ENCODE results near the gene ABR. TPM values are rescaled to one million over a fixed set of nuclear protein-coding genes. Genes with fewer than 3 reads are reported as not detected.

The ABR gene
- total and polyA plus RNA-seq, 2 donors from 2014 or later: 18.7 to 116 TPM

GRCh38 chr17:1165836-1166235 is 13.9 kb downstream of the ABR start:
- H3K36me3 ChIP-seq (ENCODE audit: control insufficient read depth in 2 of 3, insufficient read depth in 3 of 3, low read length in 3 of 3): no peaks in the 10 kb centered on the region
- FAIRE-seq (no peak), DNase-seq (no peak)
- no peaks in the 10 kb centered on the region for H3K27me3 ChIP-seq (ENCODE audit: control insufficient read depth, insufficient read depth, low read length)
- no peak overlapping the region for H3K9ac ChIP-seq (ENCODE audit: low read length in 3 of 3)
- H3K4me3 ChIP-seq (ENCODE audit: low read length in 3 of 3): no peak overlapping the region
- TF ChIP-seq CTCF (IDR thresholded peaks at IDR 0.05; ENCODE audit: borderline replicate concordance, extremely low read depth, insufficient read depth): no peak
- H3K4me1 ChIP-seq (ENCODE audit: control insufficient read depth in 2 of 3, insufficient read depth in 2 of 3, low read depth in 1 of 3, low read length in 3 of 3): peaks cover 0 to 8% (median 5%) of the 10 kb centered on the region in 3 donors
- H3K9me3 ChIP-seq (ENCODE audit: control insufficient read depth in 2 of 3, insufficient read depth in 1 of 3, low read length in 3 of 3): no peaks in the 10 kb centered on the region
- H3K27ac ChIP-seq (ENCODE audit: low read depth in 2 of 2, low read length in 2 of 2): no peak overlapping the region
- intact Hi-C loops (cut with DNase I): no loop called here

DNA sequence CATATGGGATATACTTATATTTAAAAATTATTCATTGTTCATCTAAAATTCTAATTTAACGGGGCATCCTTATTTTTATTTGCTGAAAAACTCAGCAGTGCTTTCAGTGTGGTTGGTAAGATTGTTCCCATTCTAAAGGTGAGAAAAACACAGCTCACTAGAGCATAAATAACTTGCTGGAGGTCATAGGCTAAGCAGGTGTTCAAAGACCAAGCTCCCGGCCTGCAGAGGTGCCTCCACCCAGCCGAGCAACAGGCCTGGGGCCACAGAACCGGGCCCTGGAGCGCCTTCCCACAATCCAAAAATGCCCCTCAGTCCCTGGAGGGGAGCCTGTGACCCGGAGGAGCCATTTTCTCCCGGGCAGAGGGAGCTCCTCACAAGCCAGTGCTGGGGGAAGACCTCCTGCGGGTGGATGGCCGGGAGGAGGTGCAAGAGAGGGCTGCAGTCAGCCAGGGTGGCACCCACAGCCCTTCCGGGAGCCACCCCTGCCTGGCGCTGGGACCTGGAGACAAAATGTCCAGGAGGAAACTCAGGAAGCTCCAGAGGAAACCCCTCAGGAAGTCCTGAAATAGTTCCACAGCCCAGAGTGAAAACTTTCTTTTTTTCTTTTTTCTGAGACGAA is 14.7 kb downstream of the ABR start:
- FAIRE-seq (no peak), DNase-seq (no peak)
- TF ChIP-seq CTCF (IDR thresholded peaks at IDR 0.05; ENCODE audit: borderline replicate concordance, extremely low read depth, insufficient read depth): no peak
- Histone ChIP-seq H3K4me1 (ENCODE audit: control insufficient read depth in 2 of 3, insufficient read depth in 2 of 3, low read depth in 1 of 3, low read length in 3 of 3) (peaks cover 0 to 8% (median 5%) of the 10 kb centered on the region in 3 donors), H3K9me3 (ENCODE audit: control insufficient read depth in 2 of 3, insufficient read depth in 1 of 3, low read length in 3 of 3) (no peaks in the 10 kb centered on the region), H3K36me3 (ENCODE audit: control insufficient read depth in 2 of 3, insufficient read depth in 3 of 3, low read length in 3 of 3) (no peaks in the 10 kb centered on the region), H3K27me3 (ENCODE audit: control insufficient read depth, insufficient read depth, low read length) (no peaks in the 10 kb centered on the region), H3K9ac (ENCODE audit: low read length in 3 of 3) (no peak overlapping the region), H3K4me3 (ENCODE audit: low read length in 3 of 3) (no peak overlapping the region), H3K27ac (ENCODE audit: low read depth in 2 of 2, low read length in 2 of 2) (no peak overlapping the region)
- intact Hi-C loops (cut with DNase I): no loop called here

- no peak for FAIRE-seq
- no peak for TF ChIP-seq CTCF (IDR thresholded peaks at IDR 0.05; ENCODE audit: borderline replicate concordance, extremely low read depth, insufficient read depth)
- intact Hi-C loops (cut with DNase I): no loop called here
- Histone ChIP-seq H3K27me3 (ENCODE audit: control insufficient read depth, insufficient read depth, low read length) (no peaks in the 10 kb centered on the region), H3K4me1 (ENCODE audit: control insufficient read depth in 2 of 3, insufficient read depth in 2 of 3, low read depth in 1 of 3, low read length in 3 of 3) (no peaks in the 10 kb centered on the region), H3K9me3 (ENCODE audit: control insufficient read depth in 2 of 3, insufficient read depth in 1 of 3, low read length in 3 of 3) (peaks cover 0 to 2% (median 0%) of the 10 kb centered on the region in 3 donors), H3K9ac (ENCODE audit: low read length in 3 of 3) (no peak overlapping the region), H3K36me3 (ENCODE audit: control insufficient read depth in 2 of 3, insufficient read depth in 3 of 3, low read length in 3 of 3) (no peaks in the 10 kb centered on the region), H3K27ac (ENCODE audit: low read depth in 2 of 2, low read length in 2 of 2) (no peak overlapping the region), H3K4me3 (ENCODE audit: low read length in 3 of 3) (no peak overlapping the region)
- DNase-seq: no peak
Measured at GRCh38 chr17:1162116-1162855, 17.5 kb downstream of the ABR start.
